GM19452 (cell line): ENCODE results near the gene STK32B.

Source experiments
- ATAC-seq: cut with Tn5 transposase; IDR thresholded peaks from one replicate; pipeline ENCODE4 v1.9.1; 2021; ENCODE audit not compliant: unreplicated experiment

Gene STK32B

GRCh38 chr4:5029447-5029846, 21.8 kb upstream of the STK32B start:
- ATAC-seq, result no peak

GRCh38 chr4:5030221-5030620, 21.1 kb upstream of the STK32B start:
- no peak for ATAC-seq

- no peak for ATAC-seq
Observed at GRCh38 chr4:5030927-5031326, 20.4 kb upstream of the STK32B start.

GRCh38 chr4:5032813-5033212, 18.5 kb upstream of the STK32B start:
- ATAC-seq, result no peak

- ATAC-seq, result no peak
Observed at GRCh38 chr4:5033281-5033841, 17.9 kb upstream of the STK32B start.

- ATAC-seq, result no peak
Observed at GRCh38 chr4:5034206-5034605, 17.1 kb upstream of the STK32B start.

- ATAC-seq, result no peak
Observed at GRCh38 chr4:5036239-5036638, 15.0 kb upstream of the STK32B start.

- no peak for ATAC-seq
Observed at GRCh38 chr4:5037553-5038551, 13.4 kb upstream of the STK32B start.

- no peak for ATAC-seq
Observed at GRCh38 chr4:5039800-5040199, 11.5 kb upstream of the STK32B start.

- no peak for ATAC-seq
Observed at GRCh38 chr4:5040856-5041620, 10.2 kb upstream of the STK32B start.

GRCh38 chr4:5041699-5042098, 9.6 kb upstream of the STK32B start:
- no peak for ATAC-seq

GRCh38 chr4:5043579-5043978, 7.7 kb upstream of the STK32B start:
- ATAC-seq, result no peak

GRCh38 chr4:5044341-5044740, 6.9 kb upstream of the STK32B start:
- ATAC-seq, result no peak

GRCh38 chr4:5045097-5045496, 6.2 kb upstream of the STK32B start:
- no peak for ATAC-seq

GRCh38 chr4:5048721-5049120, 2.6 kb upstream of the STK32B start:
- no peak for ATAC-seq

GRCh38 chr4:5050520-5051277, 581 bp upstream of the STK32B start:
- ATAC-seq, result no peak

- no peak for ATAC-seq
Observed at GRCh38 chr4:5052204-5052702, 973 bp downstream of the STK32B start.

GRCh38 chr4:5052726-5053425, 1.6 kb downstream of the STK32B start:
- ATAC-seq, result no peak

GRCh38 chr4:5054532-5054931, 3.3 kb downstream of the STK32B start:
- ATAC-seq, result no peak

GRCh38 chr4:5055411-5055810, 4.1 kb downstream of the STK32B start:
- no peak for ATAC-seq
